Mesenteric fat pad (tissue), 1 donor: ENCODE results near the gene HYLS1. TPM values are rescaled to one million over a fixed set of nuclear protein-coding genes. Genes with fewer than 3 reads are reported as not detected.
A peak's percentile ranks its signal among the peaks of the same experiment; 100 is the strongest.
"Not testable (repeated sequence)": the region's sequence is repeated elsewhere in the genome, so short reads cannot be mapped to it uniquely, and the experiment has no call there.

ENCODE experiments used
- DNase-seq: peaks from one replicate; pipeline ENCODE4 v3.0.0-alpha.2; 2020; ENCODE audit warnings: low spot score
- total RNA-seq: library from RNA; stranded (reverse); fragmentation: NEBNext Ultra II Directional; extraction: Animal tissue kit (Norgen Biotek cat#: 25700); gene quantifications from one replicate; pipeline ENCODE4 v1.2.1, GENCODE V29; 2021
- donor health status: DM: yes; HTN: yes; CAD: no.

Gene HYLS1
- total RNA-seq, 1 donor from 2014 or later: 3.7 TPM

- DNase-seq: peak; percentile 97
Measured at GRCh38 chr11:125902927-125903710, 15.7 kb downstream of the HYLS1 start, which contains the start of gene PUS3. PUS3 (minus strand) TSS chr11:125903206; CDS start chr11:125896284, 6,922 bp downstream.

GRCh38 chr11:125903711-125904659, 16.5 kb downstream of the HYLS1 start, which contains the start of gene DDX25:
DDX25 (plus strand) TSS chr11:125904508; CDS start chr11:125904518, 10 bp downstream.
- no peak for DNase-seq

DNA sequence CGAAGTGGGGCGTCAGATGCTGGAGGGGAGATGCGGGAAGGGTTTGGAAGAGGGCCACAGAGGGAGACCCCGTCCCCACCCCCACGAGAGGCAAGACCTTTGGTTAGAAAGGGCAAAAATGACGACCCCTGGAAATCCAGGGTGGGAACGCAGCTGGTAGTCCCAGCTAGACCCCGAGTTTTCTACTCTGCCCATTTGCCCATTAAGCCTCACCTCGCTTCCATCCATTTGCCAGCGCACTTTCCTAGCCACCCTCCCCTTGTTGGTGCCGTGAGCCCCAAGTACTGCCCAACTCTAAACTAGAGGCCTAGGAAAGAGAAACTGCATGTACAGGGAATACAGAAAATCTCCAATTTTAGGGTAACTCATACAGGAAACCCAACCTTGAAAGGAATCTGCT, 17.2 kb downstream of the HYLS1 start:
- DNase-seq: no peak

DNA sequence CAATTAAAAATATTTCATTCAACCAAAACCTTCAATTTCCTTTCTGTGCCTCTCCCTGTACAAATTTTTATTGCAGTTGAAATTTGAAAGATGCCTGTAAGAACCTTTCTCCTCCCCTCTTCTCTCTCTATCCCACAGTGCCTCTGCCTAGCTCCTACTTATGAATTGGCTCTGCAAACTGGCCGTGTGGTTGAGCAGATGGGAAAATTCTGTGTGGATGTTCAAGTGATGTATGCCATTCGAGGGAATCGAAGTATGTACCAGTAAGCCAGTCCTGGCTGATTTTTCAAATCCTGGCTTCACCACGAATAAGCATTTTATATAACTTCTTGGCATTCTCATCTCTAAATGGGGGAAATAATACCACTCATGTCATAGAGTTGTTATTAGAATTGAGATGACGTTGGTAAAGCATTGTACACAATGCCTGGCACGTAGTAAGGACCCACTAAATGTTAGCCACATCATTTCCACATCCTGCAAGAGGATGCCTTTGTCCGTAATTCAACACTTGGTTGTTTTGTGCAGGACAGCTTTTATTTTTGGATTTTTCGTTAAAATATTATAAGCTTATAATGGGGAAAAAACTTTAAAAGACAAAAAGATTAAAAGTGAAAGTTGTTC, 22.9 kb downstream of the HYLS1 start:
- DNase-seq: no peak

DNA sequence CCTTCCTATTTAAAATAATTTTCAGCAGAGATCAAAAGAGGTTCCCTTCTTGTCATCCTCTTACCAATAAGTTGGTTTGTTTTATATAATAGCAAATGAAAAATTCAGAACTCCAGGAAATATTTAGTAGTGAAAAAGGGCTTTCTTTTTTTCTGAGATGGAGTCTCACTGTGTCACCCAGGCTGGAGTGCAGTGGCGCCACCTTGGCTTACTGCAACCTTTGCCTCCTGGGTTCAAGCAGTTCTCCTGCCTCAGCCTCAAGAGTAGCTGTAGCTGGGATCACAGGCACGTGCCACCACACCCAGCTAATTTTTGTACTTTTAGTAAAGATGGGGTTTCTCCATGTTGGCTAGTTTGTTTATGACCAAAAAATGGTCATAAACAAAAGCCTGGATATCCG, 27.1 kb downstream of the HYLS1 start:
- DNase-seq: not testable (repeated sequence)

- DNase-seq: no peak
Measured at GRCh38 chr11:125916683-125917347, 29.3 kb downstream of the HYLS1 start.

DNA sequence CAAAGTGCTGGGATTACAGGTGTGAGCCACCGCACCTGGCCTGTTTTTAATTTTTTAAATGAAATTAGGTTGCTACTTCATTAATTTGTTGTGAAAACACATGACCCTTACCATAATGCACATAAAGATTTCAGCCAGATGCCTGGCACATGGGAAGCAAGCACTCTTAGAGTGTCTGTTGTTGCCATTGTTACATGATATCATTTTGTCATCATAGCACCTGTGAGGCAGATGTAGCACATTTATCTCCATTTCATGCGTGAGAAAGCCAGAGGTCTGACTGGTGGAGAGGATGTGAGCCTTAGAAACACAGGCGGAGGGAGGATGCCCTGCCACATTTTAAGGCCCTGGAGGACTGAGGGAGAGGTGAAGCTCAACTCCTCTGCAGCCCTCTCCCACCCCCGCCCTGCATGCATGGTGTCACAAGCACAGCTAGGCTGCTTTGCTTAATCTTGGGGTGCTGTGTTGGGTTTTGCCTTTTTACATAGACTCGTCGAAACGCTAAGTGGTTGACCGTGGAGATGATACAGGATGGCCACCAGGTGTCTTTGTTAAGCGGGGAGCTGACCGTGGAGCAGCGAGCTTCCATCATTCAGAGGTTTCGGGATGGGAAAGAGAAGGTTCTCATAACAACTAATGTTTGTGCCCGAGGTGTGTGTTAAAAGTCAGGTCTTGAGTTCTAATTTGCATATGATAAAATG, 30.8 kb downstream of the HYLS1 start:
- DNase-seq: no peak

- DNase-seq: no peak
Measured at GRCh38 chr11:125921042-125921441, 33.6 kb downstream of the HYLS1 start.

DNA sequence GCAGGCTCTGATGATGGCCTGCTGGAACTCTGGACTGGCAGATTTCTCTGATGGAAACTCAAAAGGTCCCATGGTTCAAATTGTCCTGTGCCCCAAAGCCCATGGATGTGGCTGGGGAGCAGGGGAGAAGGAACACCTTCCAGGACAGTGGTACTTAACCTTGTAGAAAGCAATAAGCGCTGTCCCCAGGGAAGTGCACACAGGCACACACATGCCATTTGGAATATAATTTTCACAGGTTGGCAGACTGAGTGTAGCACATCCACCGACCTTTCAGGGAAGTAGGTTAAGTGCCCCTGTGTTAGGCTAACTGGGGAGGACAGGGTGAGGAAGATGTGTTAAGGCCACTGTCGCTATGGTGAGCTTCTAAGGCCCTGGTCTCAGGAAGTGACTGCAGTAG, 34.7 kb downstream of the HYLS1 start:
- no peak for DNase-seq

GRCh38 chr11:125923012-125923579, 35.6 kb downstream of the HYLS1 start:
- DNase-seq: no peak

GRCh38 chr11:125923633-125924032, 36.2 kb downstream of the HYLS1 start:
- no peak for DNase-seq

GRCh38 chr11:125924384-125925007, 37.0 kb downstream of the HYLS1 start:
- DNase-seq: no peak

GRCh38 chr11:125925247-125925740, 37.8 kb downstream of the HYLS1 start:
- DNase-seq: no peak

DNA sequence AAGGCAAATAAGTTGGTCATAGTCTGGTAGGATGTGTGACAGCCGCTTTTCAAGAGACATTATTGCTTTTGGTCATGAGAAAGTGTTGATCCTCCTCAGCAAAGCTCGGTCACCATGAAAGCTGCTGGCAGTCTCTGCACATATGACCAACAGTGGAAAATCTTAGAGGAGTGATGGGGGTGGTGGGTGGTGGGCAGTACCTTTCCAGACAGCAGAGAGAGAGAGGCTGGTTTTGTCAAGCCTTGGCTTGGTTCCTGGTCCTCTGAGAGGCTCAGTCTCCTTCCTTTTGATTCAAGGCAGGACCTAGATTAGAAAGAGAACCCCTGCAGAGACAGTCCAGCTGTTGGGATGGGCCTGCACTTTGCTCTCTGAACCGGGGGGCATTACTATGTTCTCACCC, 38.3 kb downstream of the HYLS1 start:
- DNase-seq: no peak

DNA sequence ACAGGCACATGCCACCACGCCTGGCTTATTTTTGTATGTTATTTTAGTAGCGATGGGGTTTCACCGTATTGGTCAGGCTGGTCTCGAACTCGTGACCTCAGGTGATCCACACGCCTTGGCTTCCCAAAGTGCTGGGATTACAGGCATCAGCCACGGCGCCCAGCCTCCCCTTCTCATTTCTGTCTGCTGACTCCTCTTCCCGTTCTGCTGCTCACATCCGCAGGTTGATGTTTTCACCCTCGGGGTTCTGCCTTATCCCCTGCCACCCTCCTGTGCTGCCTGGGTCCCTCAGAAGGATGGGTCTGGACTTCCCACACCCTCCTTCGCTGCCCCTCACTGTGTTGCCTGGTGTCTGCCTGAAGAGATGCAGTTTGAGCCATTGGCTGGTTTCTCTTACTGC, 39.2 kb downstream of the HYLS1 start:
- DNase-seq: no peak

GRCh38 chr11:125929445-125930075, 42.1 kb downstream of the HYLS1 start:
- DNase-seq: no peak

DNA sequence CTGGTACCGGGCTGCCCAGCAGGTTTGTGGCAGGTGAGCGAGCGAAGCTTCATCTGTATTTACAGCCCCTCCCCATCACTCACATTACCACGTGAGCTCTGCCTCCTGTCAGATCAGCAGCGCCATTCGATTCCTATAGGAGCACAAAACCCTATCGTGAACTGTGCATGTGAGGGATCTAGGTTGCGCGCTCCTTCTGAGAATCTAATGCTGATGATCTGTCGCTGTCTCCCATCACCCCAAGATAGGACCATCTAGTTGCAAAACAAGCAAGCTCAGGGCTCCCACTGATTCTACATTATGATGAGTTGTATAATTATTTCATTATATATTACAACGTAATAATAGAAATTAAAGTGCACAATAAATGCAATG, 42.6 kb downstream of the HYLS1 start:
- no peak for DNase-seq

GRCh38 chr11:125931116-125931515, 43.6 kb downstream of the HYLS1 start:
- DNase-seq: no peak

- no peak for DNase-seq
Measured at GRCh38 chr11:125931668-125932067, 44.2 kb downstream of the HYLS1 start.
